ENCODE results near the gene ELAC2. TPM values are rescaled to one million over a fixed set of nuclear protein-coding genes. Genes with fewer than 3 reads are reported as not detected.

ELAC2 gene
- total RNA-seq, 1 experiment from 2014 or later: 84.5 TPM

GRCh38 chr17:13055131-13055530, 37.3 kb upstream of the ELAC2 start:
- Histone ChIP-seq H2AFZ (ENCODE audit: low read depth, low read length, poor library complexity, severe bottlenecking) (no peak overlapping the region), H3K27me3 (ENCODE audit: insufficient read depth, low read length) (0 out of 2 replicates have a peak, but pooled peaks cover 7% of the 10 kb centered on the region), H3K4me1 (ENCODE audit: control insufficient read depth in 1 of 2, insufficient read depth in 2 of 2, low read length in 2 of 2) (no peaks in the 10 kb centered on the region), H3K4me3 (replicated peaks in 1 of 2; ENCODE audit: low read depth in 1 of 2, low read length in 2 of 2) (no peak overlapping the region), H3K9ac (ENCODE audit: low read length) (no peak overlapping the region), H3K27ac (ENCODE audit: low read depth, low read length) (no peak overlapping the region), H4K20me1 (ENCODE audit: insufficient read depth) (no peaks in the 10 kb centered on the region), H3K9me2 (ENCODE audit: insufficient read depth) (no peaks in the 10 kb centered on the region), H3K79me2 (ENCODE audit: insufficient read depth, low read length) (no peaks in the 10 kb centered on the region), H3K9me3 (ENCODE audit: control insufficient read depth in 1 of 2, insufficient read depth in 1 of 2, low read depth in 1 of 2, low read length in 2 of 2) (no peaks in the 10 kb centered on the region), H3K36me3 (ENCODE audit: control insufficient read depth in 1 of 2, insufficient read depth in 2 of 2, low read length in 2 of 2) (no peaks in the 10 kb centered on the region), H3K4me2 (ENCODE audit: low read length) (no peak overlapping the region)
- POLR2A ChIA-PET: no interaction called here
- CTCF ChIA-PET: no interaction called here
- intact Hi-C loops (cut with micrococcal nuclease): no loop called here
- TF ChIP-seq RAD21 (IDR thresholded peaks at IDR 0.05; ENCODE audit: low read depth): no peak
- TF ChIP-seq JUND (IDR thresholded peaks at IDR 0.05): no peak
- TF ChIP-seq ZFX (IDR thresholded peaks at IDR 0.05): no peak
- TF ChIP-seq CBX3 (IDR thresholded peaks at IDR 0.05; ENCODE audit: low read depth): no peak
- TF ChIP-seq REST (IDR thresholded peaks at IDR 0.05; ENCODE audit: low read depth): no peak
- no peak for TF ChIP-seq POLR2A (IDR thresholded peaks at IDR 0.05; ENCODE audit: borderline replicate concordance, extremely low read depth, insufficient read depth, insufficient read length)
- no peak for TF ChIP-seq EZH2 (IDR thresholded peaks at IDR 0.05)
- no peak for TF ChIP-seq CTCF (IDR thresholded peaks at IDR 0.05 in 2 of 3, conservative IDR thresholded peaks at IDR 0.05 in 1 of 3; ENCODE audit: borderline replicate concordance in 1 of 3, insufficient read depth in 1 of 3, low read depth in 2 of 3, low read length in 2 of 3)
- TF ChIP-seq ZBTB33 (IDR thresholded peaks at IDR 0.05; ENCODE audit: extremely low read depth, insufficient replicate concordance, low read length): no peak
- BruUV-seq (replicated peaks): no TSS peak
- RAD21 ChIA-PET (ENCODE audit: low non-redundant PET in 1 of 2, low total read pairs in 2 of 2, uncharacterized antibody in 2 of 2, unreplicated experiment in 2 of 2): no interaction called here
- ATAC-seq (no peak), DNase-seq (ENCODE audit: low read depth, low spot score) (no peak)

Data from HCT116 (cell line).